ENCODE measurements around the gene DYSF.
A peak's percentile ranks its signal among the peaks of the same experiment; 100 is the strongest.

Gene DYSF

DNA sequence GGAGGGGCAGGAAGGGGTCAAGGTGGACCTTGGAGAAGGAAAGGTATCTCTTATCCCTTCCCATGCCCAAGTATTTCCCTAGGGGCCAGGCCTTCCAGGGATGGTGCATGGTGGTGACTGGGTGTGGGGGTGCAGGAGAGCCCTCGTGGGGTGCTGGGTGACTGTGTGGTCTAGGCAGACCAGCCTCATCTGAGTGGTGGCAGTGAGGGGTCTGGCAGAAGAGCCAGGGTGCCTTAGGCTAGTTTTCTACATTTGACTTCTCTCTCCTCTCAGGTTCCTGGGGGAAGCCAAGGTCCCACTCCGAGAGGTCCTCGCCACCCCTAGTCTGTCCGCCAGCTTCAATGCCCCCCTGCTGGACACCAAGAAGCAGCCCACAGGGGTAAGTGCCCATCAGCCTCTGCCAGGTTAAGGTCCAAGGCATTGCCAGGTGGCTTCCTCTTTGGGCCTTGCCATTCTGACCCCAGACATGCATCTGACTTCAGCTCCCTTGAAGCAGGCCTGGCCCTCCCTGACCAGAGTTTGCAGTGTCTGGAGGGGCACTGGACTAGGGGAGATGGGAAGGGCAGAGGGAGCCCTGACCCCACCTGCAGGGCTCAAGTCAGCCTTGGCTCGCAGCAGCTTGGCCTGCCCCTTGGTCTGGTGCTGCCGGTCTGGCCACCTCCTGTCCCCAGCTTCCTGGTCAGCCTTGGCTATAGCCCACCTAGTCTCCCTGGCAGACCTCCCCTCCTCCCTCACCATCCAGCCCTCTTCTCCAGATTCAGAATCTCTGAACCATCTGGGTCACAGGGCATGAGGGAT, 49.8 kb downstream of the DYSF start:
- no peak for DNase-seq (ENCODE audit: low spot score)

DNA sequence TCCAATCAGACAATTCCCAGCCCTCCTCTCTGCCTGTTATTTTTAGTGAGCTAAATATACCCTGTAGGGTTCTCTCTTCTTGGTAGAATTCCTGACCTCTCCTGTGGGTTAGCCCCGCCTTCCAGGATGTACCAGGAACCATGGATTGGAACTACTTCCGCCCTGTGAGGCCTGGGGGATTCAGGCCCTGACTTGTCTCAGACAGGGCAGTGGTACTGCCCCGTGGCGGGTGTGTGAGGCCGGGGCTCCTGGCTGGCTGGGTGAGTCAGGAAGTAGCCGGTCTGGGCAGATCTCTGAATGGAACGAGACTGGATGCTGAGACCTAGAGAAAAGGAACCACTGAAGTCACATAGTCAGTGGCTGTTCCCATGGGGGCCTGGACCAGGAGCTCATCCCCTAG, 50.5 kb downstream of the DYSF start:
- no peak for DNase-seq (ENCODE audit: low spot score)

DNA sequence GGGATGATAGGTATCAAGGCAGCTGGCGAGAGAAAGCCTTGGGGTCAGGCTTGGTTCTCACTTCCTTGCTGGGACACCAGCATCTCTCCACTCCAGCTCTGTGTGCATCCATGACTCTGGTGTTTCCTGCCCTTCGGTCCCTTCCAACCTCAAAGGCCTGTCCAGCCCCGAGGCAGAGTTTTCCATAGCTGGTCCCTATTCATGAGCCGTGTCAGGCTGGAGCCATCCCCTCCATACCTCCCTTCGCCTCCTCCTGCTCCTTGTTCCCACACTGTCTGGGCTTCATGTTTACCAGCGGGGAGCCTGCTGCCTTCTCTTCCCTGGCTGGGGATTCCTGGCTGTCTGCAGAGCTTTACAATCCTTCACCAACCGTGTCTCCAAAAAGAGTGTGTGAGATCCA, 51.2 kb downstream of the DYSF start:
- DNase-seq (ENCODE audit: low spot score) = no peak

DNA sequence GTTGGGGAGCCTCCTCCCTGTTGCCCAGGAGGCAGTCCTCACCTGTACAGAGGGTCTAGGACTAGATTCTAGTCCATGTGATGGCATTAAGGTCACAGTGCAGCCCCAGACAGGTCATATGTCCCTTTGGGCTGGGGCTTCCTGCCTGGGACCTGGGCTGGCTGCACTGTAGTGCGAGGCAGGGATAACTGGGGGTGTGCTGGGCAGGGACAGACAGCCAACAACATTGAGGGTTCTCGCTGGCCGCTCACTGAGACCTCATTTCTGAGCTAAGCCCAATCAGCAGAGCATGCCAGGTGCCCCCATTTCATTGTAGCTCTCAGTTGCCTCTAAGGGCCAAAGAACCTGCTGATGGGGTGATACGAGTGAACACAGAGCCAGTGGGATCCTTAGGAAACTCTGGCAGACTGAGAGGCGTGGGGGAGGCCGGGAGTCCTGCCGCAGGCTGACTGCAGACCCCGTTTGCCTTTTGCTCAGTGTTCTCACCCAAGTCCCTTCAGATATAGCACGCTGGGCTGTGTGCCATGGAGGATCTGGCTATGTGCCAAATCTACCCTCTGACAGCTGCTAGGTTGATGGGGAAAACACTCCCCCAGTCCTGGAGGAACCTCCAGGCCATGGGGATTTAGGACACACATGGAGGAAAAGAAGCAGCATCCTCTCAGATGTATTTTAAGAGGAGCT, 51.9 kb downstream of the DYSF start:
- DNase-seq (ENCODE audit: low spot score) = no peak

DNA sequence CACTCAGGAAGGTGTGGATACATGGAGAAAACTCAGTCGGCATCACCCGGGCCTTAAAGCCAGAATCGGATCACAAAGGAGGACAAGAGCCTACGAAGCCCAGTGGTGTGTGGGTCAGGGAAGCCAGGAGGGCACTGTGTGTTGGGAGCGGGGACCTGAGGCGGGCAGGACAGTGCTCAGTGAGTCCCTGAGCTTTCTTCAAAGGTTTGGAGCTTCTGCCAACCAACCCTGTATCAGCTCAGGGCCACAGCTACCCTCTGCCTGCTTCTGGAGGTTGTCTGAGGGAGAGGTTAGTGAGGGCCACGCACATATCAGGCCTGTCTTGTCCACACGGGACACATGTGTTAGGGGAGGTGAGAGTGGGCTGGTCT, 52.4 kb downstream of the DYSF start:
- DNase-seq (ENCODE audit: low spot score) = no peak

DNA sequence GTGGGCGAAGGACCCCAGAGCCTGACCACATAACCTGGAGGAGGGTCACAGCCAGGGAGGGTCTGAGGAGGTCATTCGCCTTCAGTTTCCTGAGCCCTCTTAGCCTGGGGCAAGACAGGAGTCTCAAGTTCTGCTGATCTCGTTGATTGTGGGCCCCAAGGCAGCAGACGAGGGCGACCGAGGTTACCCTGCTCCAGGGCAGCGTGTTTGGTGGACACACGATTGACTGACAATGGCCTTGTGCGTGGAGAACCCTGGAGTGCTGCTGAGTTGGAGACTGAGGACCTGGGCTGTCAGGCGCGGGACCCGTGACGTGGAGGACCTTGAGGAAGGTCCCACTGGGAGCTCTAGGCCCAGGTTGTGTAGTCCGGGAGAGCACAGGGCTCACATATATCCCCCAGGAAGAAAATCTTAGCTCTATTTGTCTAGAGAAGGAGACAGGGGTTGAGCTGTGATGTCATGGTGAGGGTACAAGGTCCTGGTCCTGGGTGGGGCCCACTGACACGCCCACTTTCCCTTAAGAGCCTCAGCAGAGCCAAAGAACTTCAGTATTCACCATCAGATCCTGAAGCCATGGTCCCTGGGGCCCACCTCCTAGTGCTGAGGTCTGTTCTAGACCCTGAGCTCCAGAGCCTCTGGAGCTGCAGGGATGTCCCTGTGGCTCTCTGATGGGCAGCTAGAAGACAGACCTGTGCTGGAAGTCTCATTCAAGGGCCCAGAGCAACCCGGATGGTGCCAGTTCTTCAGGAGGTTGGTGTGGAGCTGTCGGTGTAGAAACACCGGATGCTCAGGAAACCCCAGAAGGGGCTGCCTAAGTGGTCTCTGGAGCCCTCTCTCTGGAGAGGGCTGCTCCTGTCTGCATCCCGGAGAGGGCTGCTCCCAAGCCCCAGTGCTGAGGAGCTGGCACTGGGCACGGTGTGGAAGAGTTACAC, 53.1 kb downstream of the DYSF start:
- no peak for DNase-seq (ENCODE audit: low spot score)

DNA sequence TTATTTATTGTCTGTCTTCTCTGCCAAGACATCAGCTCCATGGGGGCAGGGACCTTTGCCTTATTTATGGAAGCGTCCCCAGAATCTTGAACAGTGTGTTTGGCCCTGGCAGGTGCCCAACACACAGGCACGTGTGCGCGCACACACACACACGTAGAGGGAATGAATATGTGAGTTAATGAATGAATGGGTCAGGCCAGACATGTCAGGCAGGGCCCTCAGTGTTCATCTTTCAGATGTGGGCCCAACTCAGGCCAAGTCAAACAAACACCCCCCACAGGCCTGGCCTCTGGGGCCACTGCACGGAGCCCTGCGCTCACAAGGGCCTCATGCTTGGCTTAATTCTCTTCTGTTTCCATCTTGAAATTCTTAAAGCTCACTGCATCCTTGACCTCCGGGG, 54.1 kb downstream of the DYSF start:
- no peak for DNase-seq (ENCODE audit: low spot score)

DNA sequence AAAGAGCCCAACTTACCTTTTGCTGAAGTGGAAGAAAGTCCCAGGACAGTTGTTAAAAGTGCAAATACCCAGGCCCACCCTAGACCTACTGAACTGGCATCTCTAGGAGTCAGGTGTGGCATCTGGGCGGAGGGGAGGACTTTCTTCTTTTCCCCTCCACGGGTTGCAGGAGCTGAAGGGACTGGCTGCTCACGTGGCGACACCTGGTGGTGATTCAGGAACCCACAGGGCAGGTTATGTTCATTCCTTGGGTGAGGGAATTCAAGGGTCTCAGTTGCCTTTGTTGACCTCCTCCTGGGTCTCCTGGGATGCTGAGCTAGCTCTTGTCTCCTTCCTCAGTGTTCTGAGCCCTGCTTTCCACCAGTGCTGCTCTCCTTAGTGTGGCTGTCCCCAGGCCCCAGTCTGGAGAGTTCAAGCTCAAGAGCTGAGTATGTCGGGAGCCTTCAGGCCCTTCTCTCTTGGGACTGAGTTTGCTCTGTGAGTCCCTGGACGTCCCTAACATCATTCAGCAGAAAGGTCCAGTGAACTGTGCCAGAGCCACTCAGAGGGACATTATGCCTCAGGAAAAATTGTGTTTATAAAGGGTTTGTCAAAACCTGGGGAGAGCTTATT, 56.9 kb downstream of the DYSF start:
- peak; percentile 87 for DNase-seq (ENCODE audit: low spot score)

DNA sequence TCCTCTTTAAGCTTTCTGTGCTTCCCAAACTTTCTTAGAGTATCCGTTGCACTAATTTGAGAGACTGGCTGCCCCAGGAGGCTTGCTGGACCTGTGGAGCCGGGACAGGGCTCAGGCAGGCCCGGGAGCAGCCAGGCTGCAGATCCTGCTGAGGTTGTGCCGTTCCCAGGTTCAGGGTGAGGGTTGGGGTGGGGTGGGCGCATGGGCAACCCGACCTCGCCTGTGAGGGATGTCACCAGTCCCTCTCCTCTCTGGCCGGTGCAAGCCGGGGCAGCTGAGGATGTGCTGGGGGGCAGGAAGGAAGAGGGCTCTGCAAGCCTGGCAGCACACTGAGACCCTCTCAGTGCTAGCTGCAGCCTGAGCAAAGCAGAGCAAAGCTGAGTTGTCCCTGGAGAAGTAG, 57.6 kb downstream of the DYSF start:
- DNase-seq (ENCODE audit: low spot score) = no peak

DNA sequence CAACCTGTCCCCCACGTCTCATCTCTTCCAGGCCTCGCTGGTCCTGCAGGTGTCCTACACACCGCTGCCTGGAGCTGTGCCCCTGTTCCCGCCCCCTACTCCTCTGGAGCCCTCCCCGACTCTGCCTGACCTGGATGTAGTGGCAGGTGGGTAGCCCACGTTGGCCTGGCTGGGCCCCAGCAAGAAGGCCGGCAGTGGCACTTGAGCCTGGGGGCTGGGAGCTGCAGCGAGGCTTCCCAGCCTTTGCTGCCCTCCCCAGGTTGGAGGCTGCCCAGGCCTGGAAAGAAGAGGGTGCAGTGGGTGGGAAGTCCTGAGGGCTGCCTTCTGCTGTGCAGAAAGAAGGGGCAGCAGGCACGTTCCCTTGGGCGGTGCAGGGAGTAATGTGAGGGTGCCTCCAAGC, 58.4 kb downstream of the DYSF start:
- no peak for DNase-seq (ENCODE audit: low spot score)

DNA sequence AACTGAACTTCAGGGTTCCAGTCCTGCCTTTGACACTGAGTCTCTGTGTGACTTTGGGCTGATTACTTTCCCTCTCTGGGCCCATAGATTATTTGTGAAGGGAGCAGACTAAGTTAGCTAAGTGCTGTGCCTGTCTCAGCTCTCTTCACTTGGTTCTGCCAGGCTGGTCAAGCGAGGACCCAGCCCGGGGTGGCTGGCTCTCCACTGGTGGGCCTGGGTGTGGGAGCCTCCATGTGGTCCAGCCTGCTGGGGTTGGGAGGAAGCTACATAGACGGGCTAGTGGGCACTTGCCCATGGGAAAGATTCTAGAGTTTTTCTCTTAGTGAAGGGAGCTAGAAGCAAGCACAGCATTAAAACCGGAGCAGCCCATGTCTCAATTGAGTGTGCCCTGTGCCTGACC, 59.0 kb downstream of the DYSF start:
- DNase-seq (ENCODE audit: low spot score) = no peak

DNA sequence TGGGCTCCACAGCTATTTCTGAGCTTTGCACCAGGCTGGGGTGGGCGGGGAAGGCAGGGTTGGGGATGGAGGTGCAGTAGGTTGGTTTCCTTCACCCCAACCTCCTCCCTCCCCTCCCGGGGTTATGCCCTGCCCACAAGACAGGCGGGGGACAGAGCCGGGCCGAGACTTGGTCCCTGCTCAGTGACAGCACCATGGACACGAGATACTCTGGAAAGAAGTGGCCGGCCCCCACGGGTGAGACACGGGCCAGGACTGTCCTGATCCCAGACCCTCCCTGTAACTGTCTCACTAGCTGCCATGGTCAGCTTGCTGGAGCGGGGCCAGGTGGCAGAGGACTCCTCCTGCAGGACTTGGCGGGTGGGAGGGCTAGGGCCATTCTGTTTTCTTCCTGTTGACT, 59.7 kb downstream of the DYSF start:
- DNase-seq (ENCODE audit: low spot score) = no peak

DNA sequence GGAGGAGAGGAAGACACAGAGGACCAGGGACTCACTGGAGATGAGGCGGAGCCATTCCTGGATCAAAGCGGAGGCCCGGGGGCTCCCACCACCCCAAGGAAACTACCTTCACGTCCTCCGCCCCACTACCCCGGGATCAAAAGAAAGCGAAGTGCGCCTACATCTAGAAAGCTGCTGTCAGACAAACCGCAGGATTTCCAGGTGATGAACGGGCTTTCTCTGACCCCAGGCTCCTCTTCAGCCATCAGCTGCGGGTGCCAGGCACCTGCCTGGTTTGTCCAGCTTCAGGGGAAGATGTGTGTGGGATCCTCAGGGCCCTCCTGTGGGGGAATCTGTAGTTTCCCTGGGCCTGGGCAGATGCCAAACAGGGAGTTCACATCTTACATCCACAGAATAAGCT, 60.4 kb downstream of the DYSF start:
- no peak for DNase-seq (ENCODE audit: low spot score)

DNA sequence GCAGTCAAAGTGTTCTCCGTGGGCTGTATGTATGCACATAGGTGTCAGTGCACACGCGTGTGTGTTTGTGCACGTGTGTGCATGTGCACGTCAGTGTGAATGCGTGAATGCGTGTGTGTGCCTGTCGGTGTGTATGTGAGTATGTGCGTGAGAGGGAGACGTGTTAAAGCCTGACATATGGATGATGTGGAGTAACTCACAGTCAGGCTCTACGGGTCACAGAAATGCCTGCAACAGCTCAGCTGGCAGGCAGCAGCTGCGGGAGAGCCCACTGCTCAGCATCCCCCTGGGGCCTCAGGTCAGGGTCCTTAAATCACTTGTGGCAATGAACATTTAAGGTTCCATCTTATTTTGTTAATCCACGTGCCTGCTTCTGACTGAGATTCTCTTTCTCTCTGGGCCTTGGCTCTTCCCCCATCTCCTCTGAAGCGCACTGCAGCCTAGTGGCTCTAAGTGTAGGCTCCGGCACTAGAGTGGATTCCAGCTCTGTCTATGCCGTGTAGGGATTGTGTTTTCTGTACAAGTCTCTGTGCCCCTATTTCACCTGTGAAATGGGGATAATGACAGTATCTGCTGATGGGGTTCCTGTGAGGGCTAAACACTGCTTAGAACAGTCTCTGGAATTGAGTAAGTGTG, 63.0 kb downstream of the DYSF start:
- no peak for DNase-seq (ENCODE audit: low spot score)

DNA sequence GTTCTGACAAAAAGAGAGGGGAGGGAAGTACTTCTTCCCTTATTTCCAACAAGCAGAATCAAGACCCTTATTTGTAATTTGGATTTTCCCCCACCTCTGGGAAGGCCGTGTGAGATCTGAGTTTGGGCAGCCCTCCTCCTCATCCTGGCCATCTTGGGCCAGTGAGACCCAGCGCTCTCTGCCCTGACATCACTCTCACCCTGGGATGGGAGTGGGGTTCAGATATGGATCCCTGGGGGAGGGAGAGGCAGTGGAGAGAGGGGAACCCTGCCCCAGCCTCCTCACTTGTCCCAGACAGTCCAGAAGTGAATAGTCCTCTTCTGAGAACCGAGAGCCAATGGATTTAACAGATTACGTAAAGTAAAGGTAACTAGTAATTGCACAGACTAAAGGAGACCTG, 64.5 kb downstream of the DYSF start:
- DNase-seq (ENCODE audit: low spot score) = no peak

DNA sequence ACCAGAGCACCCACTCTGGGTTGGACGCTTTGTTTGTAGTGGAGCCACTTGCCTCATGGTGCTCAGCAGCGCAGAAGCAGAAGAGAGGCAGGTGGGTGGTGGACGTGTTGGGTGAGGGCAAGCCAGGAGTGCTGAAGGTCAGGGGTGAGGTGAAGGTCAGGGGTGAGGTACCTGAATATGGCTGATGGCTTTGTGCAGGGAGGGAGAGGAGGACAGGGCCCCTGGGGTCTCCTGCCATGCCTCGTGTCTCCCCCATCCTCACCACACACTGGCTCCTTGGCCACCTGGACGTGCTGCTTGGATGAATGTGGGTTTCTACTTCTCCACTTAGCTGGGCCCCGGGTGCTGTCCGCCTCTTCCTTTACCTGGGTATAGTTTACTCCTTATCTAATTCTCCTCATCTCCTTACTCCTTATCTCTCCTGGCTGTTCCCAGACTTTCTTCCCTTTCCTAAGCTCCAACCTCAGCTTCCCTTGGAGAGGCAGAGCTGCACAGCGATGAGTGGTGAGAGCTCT, 68.1 kb downstream of the DYSF start:
- DNase-seq (ENCODE audit: low spot score) = no peak

DNA sequence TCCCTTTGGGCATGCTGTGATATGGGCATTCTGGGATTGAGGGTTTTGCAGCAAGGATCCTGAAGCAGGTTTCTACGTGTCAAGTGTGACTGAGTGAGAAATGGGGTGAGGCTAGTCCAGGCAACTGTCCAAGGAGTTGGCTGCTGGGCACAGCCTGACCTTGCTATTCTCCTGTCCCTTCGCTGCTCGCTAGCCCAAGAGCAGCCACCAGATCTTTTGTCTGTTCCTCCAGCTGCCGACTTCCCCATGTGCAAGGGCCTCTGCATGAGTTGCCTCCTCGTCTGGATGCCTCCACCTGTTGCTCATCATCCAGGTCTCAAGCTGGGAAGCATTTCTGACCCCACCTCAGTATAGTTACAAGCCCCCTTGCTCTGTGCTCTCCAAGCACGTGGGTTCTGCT, 71.1 kb downstream of the DYSF start:
- DNase-seq (ENCODE audit: low spot score) = no peak

DNA sequence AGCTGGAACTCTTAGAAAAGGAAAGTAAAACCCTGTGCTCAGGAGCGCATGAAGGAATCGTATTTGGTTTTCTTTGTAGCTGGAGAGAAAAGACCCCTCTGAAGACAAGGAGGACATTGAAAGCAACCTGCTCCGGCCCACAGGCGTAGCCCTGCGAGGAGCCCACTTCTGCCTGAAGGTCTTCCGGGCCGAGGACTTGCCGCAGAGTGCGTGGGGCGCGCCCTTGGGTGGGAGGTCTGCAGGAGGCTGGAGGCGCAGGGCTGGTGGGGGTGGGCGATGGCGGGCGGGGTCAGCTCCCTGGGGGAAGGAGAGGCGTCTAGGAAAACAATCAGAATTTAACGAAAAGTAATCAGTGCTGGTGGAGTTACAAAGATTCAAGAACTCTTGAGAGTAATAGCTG, 72.8 kb downstream of the DYSF start:
- no peak for DNase-seq (ENCODE audit: low spot score)

DNA sequence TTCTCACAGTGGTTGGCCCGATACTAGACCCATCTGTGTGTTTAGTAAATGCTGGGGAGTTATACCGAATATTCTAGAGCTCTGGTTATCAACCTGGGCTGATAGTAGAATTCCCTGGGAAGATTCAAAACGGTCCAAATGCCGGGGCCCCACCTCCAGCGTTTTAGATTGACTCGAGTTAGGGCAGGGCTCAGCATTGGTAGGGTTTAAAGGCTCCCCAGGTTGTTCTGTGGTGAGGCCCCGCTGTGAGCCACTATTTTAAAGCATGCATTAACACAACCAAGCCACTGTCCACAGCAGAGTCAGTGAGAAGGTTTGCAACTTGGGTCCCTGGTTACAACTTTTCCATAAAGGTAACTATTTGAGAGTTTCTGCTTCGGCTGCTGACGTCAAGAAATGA, 73.6 kb downstream of the DYSF start:
- no peak for DNase-seq (ENCODE audit: low spot score)

DNA sequence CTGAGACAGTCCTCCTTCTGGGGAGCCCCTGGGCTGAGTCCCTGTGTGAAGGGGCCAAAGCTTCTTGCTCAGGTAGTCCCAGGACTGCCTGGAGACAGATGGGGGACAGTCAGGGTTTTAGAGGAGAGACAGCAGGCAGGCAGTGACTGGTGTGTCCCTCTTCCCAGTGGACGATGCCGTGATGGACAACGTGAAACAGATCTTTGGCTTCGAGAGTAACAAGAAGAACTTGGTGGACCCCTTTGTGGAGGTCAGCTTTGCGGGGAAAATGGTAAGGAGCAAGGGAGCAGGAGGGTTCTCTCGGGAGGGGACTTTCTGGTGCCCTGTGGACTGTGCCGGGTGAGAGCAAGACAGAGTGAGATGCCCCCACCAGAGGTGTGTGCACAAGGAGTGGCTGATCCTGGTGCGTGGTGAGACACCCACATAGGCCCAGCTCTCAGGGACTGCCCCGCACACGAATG, 74.8 kb downstream of the DYSF start:
- DNase-seq (ENCODE audit: low spot score) = no peak

DNA sequence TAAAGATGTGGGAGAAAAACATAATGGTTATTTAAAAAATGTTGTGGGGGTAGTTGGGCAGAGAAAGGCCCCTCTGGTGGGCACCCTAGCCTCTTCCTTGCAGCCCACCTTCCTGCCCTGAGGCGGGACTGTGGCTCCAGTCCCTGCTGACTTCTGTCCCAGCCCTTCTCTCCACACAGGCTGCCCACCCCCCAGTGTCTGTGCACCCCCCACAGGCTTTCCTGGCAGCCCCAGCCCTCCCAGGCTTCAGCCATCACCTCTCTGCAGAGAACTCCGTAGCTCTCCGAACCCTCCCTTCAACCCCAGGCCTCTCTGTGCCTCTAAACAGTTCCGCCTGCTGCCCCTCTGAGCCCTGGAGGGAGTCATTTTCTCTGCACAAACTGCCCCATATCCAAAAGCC, 75.4 kb downstream of the DYSF start:
- DNase-seq (ENCODE audit: low spot score) = no peak

DNA sequence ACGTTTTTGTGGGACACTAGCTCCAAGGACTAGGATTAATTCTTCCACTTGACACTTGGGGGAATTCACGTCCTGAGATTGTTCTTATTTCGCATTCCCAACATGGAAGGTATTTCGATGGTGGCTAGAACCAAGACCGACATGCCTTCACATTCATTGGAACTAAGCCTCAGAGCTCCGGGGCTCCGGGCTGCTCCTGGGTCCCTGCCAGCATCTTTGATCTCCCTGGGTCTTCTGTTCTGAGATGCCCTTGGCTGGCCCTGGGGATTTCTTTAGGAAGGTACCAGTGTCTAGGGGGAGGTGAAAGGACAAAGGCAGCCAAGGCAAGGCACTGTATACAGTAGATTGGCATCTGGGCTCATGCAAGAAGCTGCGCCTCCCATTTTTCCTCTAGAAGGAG, 76.8 kb downstream of the DYSF start:
- no peak for DNase-seq (ENCODE audit: low spot score)

All from AG20443 (cell line).